Iris pigment epithelial cell (primary cell): Measurements from ENCODE around the gene RPS6KB1.
"Not testable (repeated sequence)": the region's sequence is repeated elsewhere in the genome, so short reads cannot be mapped to it uniquely, and the experiment has no call there.

Experiments used
- DNase-seq: peaks from one replicate; pipeline ENCODE4 v3.0.0-alpha.2; 2011; ENCODE audit warnings: low read depth

Gene RPS6KB1

DNA sequence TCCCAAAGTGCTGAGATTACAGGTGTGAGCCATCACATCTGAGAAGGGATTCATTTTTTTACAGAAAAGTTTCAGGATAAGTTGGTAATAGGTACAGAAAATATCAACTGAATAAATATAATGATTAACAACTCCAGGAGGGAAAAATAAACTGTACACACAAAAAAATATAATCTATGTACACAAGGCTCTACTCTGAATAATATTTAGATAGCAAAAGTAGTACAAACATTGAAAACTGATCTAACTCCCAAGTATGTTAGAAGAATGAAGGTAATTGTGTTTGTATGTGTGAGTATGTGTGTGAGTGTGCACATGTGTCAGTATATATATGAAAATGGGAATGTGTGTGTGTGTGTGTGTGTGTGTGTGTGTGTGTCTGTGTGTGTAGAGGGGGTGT lies 20.6 kb upstream of the RPS6KB1 start:
- no peak for DNase-seq

DNA sequence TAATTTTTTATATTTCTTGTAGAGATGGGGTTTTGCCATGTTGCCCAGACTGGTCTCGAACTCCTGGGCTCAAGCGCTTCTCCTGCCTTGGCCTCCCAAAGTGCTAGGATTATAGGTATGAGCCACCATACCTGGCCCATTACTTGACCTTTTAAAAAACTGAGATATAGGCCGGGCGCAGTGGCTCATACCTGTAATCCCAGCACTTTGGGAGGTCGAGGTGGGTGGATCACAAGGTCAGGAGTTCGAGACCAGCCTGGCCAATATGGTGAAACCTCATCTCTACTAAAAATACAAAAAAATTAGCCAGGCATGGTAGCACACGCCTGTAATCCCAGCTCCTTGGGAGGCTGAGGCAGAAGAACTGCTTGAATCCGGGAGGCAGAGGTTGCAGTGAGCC lies 19.5 kb upstream of the RPS6KB1 start:
- DNase-seq = not testable (repeated sequence)

DNA sequence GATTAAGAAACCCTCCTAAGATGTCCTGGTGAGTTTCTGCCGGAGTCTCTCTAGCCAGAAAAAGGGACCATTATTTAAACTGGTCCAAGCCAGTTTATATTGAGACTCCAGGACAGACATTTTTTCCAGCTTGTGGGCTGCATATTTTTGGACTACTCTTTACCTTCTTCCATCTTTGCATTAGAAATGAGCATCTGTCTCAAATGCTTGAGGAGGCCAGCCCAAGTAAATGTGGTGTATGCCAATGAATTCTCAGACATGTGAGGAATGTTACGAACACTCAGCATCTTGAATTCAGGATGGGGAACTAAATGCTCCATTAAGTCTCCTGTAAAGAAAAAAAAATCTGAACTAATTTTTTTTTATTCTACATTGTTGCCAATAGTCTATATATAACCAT lies 18.5 kb upstream of the RPS6KB1 start:
- no peak for DNase-seq

DNA sequence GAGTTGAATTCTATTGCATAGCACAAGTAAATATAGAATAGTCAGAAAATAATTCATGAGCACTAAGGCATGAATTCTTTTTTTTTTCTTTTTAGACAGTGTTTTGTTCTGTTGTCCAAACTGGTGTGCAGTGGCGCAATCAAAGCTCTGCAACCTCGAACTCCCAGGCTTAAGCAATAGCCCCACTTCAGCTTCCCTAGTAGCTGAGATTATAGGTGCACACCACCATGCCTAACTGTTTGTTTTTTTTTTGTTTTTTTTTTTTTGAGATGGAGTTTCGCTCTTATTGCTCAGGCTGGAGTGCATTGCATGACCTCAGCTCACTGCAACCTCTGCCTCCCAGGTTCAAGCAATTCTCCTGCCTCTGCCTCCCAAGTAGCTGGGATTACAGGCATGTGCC lies 16.8 kb upstream of the RPS6KB1 start:
- DNase-seq = peak; percentile 72

GRCh38 chr17:59877965-59878364 lies 15.0 kb upstream of the RPS6KB1 start:
- DNase-seq = no peak

GRCh38 chr17:59878624-59879023 lies 14.3 kb upstream of the RPS6KB1 start:
- no peak for DNase-seq

DNA sequence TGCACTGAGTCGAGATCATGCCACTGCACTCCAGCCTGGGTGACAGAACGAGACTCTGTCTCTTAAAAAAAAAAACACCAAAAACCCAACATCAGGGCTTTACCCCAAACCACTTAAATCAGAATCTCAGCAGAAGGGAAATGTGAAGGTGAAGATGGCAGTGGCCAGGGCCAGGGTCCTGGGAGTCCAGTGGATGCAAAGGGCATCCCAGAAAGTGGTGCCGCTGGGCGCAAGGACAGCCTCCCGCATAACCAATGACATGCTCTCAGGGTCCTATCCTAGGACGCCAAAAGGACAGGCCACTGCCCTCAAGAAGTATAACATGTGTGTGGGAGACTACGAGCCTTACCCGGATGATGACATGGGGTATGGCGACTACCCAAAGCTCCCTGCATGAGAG lies 8.1 kb upstream of the RPS6KB1 start:
- DNase-seq = no peak

DNA sequence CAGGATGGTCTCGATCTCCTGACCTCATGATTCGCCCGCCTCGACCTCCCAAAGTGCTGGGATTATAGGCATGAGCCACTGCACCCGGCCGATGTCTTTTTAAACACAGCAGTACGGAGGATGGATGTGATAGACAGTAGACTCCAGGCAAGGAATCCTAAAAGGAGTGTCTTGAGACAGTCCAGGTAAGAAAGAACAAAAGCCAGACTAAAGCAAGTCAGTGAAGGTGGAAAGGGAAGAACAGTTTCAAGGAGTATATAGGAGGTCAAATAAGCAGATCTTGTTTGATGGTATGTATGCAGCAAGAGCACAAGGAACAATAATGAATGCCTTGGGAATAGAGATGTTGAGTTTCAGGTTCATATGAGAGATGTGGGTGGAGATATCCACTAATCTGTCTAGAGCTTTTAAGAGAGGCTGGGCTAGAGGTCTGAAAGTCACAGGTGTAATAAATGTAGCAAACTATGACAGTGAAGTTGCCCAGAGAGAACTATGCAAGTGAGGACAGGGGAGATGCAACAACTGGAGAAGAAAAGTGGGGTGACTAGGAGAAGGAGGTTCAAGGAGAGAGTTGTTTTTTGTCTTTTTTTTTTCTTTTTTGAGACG lies 4.7 kb upstream of the RPS6KB1 start:
- no peak for DNase-seq

DNA sequence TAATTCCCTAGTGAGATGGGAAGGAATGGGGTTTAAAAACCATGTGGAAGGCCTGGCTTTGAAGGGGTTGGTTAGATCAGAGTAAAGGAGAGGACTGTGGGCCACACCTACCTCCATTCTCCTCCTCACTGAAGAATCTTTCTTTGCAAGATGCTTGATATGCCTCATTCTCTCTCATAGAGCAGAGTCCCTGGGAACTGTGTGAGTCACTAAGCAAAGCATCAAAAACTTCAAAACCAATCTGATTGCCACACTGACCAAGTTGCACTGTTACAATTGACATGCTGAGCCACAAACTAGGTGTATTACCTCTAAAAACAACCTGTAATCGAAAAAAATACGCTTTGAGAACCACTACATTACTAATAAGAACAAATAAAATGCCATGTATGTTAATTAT lies 2.2 kb upstream of the RPS6KB1 start:
- DNase-seq = peak; percentile 77

GRCh38 chr17:59892251-59892923 lies 534 bp upstream of the RPS6KB1 start:
- no peak for DNase-seq

DNA sequence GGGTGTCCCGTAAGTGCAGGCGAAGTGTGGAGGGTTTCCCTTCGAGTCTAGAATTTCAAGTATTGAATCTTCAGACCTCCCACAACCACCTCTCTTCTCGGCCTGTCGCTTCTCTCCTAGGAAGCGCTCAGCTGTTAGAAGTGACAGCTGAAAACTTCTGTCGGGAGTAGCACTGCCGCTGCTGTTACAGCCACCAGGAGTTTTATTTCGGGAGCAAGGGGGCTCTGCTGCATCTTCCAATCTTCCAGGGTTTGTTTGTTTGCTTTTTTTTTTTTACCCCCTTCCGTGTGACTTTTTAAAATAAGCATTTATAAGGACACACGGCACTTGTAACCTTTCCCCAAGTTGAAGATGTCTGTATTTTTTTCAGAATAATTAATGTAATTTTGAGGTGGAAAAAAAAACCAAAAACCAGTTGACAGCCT lies 767 bp downstream of the RPS6KB1 start:
- DNase-seq = peak; percentile 23

DNA sequence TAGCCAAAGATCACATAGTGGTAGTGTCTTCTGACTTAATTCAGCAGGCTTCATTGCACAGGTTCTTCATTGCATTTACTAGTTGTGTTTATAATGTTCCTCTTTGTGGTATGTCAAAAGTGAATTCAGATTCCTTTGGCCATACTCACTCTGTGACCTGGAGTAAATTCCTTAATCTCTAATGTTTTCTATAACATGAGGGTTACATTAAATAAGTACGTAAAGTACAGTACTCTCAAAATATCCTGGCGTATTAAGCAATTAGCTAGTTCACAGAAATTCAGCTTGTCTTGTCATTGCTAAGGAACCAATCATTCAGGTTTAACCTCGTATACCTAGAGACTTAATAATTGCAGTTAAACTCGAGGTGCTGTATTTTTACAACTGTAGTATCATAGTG lies 4.2 kb downstream of the RPS6KB1 start:
- peak; percentile 67 for DNase-seq

DNA sequence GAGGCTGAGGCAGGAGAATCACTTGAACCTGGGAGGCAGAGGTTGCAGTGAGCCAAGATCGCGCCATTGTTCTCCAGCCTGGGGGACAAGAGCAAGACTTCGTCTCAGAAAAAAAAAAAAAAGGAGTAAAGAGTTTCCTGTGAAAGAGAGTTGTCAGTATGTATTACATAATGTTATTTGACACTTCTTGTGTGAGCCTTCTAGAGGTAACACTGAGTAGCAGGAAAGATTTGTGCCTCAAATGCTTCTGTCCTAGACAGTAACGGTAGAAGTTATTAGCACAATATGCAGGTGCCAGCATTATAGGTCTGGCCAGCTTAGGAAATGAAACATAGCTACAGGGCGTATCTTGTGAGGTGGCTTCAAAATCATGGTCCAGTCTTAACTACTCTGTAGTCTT lies 6.2 kb downstream of the RPS6KB1 start:
- DNase-seq = peak; percentile 54

GRCh38 chr17:59901604-59902003 lies 8.7 kb downstream of the RPS6KB1 start:
- no peak for DNase-seq

- DNase-seq = no peak
These were observed 10.5 kb downstream of the RPS6KB1 start for GRCh38 chr17:59903455-59903854.

DNA sequence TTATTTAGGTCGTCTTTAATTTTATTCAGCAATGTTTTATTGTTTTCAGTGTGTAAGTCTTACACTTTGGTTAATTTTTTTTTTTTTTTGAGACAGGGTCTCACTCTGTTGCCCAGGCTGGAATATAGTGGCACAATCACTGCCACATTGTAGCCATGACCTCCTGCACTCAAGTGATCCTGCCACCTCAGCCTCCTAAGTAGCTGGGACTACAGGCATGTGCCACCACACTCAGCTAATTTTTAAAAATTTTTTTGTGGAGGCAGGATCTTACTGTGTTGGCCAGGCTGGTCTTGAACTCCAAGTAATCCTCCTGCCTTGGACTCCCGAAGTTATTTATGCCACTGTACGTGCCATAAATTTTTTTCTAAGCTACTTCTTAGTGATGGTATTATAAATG lies 14.5 kb downstream of the RPS6KB1 start:
- DNase-seq = no peak

DNA sequence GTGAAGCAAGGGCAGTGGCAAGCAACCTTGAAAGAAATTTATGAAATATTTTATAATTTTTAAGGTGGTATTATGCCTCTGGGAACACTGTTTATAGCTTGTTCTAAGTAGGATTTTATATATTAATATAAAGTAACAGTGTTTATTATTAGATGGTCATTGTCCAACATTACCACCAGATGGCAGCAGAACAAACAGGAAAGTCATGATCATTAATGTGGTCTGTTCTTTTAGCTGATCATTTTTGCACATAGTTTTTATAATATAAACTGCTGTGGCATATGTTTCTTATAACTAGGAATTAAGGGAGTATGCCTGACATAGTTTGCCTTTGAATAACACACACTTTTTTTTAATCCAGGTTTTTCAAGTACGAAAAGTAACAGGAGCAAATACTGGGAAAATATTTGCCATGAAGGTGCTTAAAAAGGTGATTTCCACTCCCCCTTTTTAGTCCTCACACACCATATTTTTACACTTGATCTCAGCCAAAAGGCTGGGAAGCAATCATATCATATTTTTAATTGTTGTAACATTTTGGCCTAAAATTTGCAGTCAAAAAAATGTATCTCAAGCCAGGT lies 21.4 kb downstream of the RPS6KB1 start:
- DNase-seq = peak; percentile 30

DNA sequence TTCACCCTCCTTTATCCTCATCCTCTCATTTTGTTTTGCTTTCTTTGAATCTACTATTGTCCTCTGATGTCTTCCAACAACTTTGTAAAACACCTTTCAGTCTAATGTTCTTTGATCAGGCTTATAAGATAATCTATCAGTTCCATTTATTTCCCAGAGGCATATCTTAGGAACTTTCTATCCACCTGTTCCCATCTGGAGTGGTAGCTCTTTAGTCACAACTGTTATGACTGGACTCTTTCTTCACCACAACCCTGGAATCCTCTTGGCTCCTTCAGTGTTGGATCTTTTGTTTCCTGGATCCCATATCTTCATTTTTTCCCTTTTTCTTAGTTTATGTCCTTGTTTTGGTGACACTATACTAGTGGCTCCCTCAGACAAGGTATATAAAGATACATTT lies 23.5 kb downstream of the RPS6KB1 start:
- DNase-seq = no peak

DNA sequence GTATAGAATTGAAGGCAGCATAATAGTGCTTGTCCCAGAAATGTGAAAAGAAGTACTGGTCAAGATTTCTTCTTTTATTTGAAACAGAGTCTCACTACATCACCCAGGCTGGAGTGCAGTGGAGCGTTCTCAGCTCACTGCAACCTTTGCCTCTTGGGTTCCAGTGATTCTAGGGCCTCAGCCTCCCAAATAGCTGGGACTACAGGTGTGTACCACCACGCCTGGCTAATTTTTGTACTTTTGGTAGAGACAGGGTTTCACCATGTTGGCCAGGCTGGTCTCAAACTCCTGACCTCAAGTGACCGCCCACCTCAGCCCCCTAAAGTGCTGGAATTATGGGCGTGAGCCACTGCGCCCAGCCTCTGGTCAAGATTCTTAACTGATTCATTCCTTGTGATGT lies 27.7 kb downstream of the RPS6KB1 start:
- not testable (repeated sequence) for DNase-seq

DNA sequence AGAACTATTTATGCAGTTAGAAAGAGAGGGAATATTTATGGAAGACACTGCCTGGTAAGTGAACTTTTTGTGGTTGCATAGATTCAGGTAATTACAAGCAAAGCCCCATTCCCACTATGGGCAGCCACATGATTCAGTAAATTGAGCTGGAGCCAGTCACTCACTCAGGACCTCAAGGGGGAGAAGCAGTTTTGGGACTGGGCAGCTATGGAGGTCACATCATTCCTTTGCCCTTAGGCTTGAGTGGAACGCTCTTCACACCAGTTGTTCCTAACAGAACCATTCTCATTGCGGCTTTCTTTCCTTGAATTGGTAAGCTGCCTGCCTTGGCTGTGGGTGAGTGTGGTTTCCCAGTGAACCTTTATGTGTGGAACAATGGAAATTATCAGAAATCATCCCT lies 37.2 kb downstream of the RPS6KB1 start:
- DNase-seq = not testable (repeated sequence)

DNA sequence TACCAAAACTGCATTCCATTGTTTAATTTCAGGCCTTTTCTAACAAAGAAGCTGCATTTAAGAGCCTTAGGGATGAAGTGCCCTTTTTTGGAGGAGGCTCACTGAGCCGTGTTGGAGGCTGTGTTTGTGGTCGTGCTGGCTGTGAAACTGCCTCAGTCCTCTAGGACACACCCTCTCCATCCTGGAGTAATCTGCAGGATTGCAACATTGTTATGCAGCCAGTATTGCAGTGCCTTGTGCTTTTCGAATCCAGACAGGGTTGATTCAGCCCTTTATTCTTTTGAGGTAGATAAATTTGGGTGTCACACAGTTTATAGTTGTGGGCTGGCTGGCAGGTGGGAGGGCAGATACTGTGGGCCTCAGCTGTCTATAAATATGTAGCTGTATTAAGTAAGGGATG lies 37.8 kb downstream of the RPS6KB1 start:
- DNase-seq = peak; percentile 84

DNA sequence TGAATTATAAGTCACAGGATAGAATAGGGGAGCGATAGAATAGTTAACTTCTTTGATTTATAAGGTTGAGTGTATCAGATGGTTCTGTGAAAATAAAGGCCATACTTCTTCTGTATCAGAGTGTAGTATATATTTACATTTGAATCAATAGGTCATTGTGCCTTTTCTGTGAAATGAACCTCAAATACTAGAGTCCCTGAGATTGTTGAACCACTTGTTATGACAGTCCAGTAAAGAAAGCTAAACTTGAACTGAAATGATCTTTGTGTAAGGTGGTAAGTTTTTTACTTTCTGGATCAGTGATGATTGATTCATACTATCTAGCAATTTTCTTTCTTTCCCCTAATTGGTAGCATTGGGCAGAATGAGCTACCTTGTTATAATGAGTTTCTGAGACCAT lies 40.4 kb downstream of the RPS6KB1 start:
- DNase-seq = not testable (repeated sequence)

- DNase-seq = peak; percentile 25
These were observed 47.8 kb downstream of the RPS6KB1 start for GRCh38 chr17:59940697-59941096.

GRCh38 chr17:59941131-59941530 lies 48.2 kb downstream of the RPS6KB1 start:
- no peak for DNase-seq
